DND-41 (cell line): Measurements from ENCODE around the gene HYAL1.

ENCODE experiments used
- CTCF ChIP-seq: IDR thresholded peaks from 2 replicates; pipeline ENCODE4 v1.5.1; 2012; ENCODE audit warnings: borderline replicate concordance, low read length, moderate library complexity, mild to moderate bottlenecking; ENCODE audit not compliant: poor library complexity, severe bottlenecking; ENCODE audit errors: extremely low read depth
- EZH2 ChIP-seq: IDR thresholded peaks from 3 replicates; pipeline ENCODE4 v1.6.1; 2012; ENCODE audit warnings: borderline replicate concordance, low read depth, mild to moderate bottlenecking, moderate library complexity, low read length, inconsistent platforms; ENCODE audit not compliant: severe bottlenecking

GRCh38 chr3:50290161-50290641 lies 13.2 kb downstream of the HYAL1 start:
- TF ChIP-seq CTCF (no peak), EZH2 (no peak)
